Stimulated activated CD8-positive, alpha-beta memory T cell treated with anti-CD3 and anti-CD28 coated beads, Interleukin-7, amount 100 ng/mL, for 4 hours (primary cell): Measurements from ENCODE around the gene UROC1.

Source experiments
- DNase-seq, 2 donors: peaks; one replicate each; pipeline ENCODE4 v3.0.0-alpha.2; 2020; ENCODE audit warnings: low read depth in 2 of 2

Gene UROC1

DNA sequence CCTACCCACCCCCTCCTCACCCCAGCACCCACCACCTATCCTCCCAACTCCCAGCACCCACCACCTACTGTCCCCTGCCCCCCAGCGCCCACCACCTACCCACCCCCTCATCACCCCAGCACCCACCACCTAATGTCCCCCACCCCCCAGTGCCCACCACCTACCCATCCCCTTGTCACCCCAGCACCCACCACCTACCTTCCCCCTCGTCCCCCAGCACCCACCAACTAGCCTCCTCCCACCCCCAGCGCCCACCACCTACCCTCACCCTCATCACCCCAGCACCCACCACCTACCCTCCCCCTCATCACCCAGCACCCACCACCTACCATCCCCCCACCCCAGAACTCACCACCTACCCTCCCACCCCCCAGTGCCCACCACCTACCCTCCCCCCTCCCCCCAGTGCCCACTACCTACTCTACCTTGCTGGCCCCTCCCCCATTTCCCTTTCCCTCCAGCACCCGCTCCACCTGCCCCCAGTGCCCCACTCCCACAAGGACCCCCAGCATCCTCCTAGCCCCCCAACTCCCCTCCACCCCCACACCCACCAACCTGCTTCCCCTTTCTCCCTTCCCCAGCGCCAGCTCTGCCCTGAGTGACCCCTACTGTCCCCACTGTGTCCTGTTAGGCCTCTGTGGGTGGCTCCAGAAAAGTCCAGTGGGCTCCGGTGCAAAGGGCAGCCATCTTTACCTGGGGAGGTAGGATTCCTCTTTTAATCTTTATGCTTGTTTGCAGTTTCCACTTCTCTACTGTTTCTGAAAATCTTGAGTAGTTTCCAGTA is 1.2 kb downstream of the UROC1 start:
- DNase-seq = no peak

GRCh38 chr3:126515066-126515706 is 2.4 kb downstream of the UROC1 start:
- DNase-seq = no peak

- DNase-seq = no peak
These were observed 3.4 kb downstream of the UROC1 start for GRCh38 chr3:126514161-126514560.

DNA sequence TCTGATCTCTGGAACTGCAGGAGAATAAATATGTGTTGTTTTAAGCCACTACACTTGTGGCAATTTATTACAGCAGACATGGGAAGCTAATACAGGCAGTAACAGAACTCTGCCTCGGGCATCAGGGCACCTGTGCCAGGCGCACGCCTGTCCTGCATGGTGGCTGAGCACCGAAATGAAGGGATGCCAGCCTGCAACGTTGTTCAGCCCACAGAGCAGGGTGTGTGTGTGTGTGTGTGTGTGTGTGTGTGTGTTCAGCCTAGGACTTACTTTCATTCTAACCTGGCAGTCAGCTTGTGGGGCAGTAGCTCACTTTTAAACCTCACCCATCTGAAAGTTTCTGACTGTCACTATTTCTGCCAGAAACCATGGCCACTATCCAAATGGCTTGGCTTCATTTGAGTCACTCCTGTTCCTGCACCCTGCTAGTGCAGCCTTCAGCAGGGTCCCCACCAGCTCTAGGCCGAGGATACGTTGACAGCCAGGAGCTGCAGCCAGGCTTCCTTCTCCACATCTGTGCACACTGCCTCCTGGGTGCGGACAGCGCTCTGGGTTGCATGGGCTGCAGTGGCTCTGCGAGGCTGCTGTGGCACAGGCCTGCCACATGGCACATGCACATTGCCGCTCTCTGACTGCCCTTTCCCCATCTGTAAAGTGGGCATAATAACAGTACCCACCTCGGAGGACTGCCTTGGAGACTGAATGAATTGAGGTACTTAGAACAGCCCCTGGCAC is 4.5 kb downstream of the UROC1 start:
- no peak for DNase-seq

DNA sequence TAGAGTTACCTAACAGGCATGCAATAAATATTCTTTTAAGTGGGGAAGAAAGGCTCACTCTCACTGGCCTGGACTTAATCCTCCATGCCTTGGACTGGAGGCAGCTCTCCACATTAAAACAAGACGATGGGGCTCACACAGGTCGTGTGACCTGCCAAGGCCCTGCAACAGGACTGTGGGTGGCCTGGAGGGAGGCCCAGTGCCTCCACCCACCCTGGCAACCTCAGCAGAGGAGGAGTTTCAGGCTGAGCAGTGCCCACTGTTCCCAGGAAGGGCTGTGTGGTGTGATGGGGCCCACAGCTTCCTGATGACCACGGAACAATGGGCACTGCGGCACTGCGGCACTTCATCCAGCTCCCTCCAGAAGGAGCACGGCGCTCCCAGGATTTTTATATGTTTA is 5.5 kb downstream of the UROC1 start:
- no peak for DNase-seq

- no peak for DNase-seq
These were observed 6.3 kb downstream of the UROC1 start for GRCh38 chr3:126511291-126511690.

DNA sequence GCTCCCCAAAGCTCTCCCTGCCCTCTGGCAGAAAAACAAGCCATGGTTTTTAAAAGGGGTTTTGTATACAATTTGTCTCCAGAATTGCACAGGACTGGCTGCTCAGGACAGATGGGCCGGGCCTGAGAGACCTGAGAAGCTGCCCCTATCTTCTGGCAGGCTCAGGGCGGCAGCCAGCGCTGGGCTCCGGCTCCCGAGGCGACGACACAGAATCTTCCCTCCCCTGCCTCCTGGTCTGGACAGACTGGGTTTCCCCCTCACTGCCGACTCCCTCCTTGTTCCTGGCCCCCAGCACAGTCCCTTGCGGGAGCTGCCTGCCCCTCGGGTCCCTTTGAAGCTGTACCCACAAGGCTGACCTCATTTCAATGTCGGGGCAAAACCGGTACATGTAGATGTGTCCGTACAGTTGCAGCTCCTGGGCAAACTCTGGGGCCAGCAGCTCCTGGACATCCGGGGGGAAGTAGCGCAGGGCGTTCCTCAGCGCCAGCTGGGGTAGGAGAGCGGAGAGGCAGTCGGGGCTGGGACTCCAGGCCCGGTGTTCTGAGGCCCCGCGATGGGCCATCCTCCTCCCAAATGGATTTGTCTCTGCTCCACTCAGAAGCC is 7.2 kb downstream of the UROC1 start:
- no peak for DNase-seq

DNA sequence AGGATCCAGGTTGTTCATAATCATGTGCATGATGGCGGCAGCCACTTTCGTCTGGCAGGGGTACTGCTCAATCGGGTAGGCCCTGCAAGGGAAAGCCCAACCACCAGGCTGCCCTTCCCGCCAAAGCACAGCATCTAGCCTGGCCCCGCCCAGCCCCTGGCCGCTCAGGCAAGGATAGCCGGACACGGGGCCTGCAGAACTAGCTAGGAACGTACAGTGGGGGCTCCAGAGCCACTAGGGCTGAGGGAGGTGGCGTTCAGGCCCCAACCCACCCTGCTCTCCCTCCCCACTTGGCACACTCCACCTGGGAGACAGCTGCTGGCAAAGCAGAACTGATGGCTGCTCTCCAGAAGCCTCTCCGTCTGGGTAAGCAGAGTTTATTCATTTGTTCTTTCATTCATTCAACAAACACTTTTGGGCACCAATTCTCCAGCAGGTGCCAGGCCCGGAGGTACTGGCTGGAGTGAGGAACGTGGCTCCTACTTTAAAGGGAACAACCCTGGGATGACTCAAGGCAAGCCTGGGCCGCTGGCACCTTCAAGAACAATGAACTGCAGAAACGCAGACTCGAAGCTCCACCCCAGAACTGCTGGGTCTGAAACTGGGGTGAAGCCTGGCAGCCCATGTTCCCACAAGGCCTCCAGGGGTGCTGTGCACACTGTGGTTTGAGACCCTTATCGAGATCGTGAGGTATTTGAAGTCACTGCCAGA is 7.8 kb downstream of the UROC1 start:
- no peak for DNase-seq

- no peak for DNase-seq
These were observed 9.0 kb downstream of the UROC1 start for GRCh38 chr3:126508564-126508964.

DNA sequence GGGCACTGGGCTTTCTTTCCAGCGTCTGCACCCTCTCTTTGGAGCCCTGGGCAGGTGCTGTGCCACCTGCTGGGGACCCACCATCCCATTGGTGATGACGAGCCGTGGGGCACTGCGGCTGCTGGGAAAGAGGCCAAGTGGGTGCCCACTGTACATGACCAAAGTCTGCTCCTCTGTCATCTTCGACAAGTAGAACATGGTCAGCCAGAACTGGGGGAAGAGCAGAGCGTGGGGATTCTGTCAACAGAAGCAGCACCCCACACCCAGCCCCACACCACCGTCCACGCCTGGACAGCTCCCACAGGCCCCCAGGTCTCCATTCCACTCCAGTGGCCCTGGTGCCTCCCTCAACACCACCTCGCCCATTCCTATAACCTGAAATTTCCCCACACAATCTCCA is 9.7 kb downstream of the UROC1 start:
- no peak for DNase-seq

- no peak for DNase-seq
These were observed 13.9 kb downstream of the UROC1 start for GRCh38 chr3:126503701-126504100.

DNA sequence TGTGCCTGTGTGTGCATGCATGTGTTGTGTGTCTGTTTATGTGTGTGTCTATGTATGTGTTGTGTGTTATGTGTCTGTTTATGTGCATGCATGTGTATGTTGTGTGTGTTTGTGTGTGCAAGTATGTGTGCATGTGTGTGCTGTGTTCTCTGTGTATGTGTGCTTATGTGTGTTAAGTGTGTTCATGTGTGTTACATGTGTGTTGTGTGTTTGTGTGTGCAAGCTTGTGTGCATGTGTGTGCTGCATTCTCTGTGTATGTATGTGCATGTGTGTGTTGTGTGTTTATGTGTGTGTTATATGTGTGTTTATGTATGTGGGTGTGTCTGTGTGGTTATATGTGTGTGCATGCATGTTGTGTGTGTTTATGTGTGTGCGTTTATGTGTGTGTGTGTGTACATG is 14.9 kb downstream of the UROC1 start:
- no peak for DNase-seq

DNA sequence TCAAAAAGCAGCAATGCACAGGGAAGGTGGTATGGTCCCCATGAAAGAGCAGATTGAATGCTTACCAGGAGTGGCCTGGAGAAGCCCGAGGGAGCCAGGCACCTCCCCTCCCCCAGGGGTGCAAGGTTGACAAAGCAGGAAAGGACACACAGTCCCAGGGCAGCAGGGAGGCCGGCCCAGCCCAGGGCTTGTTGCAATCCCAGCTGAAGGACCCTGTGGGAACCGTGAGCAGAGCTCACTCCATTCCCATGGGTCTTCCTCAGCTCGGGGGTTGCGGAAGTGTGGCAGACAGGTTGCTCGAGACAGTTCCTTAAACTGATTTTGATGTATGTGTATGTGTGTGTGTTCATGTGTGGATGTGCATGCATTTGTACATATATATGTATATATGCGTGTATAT is 15.8 kb downstream of the UROC1 start:
- DNase-seq = no peak

DNA sequence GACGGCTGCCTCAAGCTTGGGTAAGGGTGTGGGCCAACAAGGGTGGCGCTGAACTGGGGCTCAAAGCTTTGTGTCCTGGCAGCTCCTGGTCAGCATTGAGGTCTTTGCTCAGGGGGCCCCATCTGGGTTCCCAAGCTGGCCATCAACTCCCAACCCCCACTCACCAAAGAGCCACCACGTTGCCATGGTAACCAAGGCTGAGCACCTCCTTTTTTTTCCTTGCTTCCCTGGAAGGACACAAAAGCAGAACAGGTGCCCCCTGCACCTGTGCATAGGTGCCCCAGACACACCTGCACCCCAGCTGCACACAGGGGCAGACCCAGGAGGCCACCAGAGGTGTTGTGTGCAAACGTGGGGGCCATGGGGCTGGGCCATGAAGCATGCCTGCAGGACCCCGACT is 16.5 kb downstream of the UROC1 start:
- no peak for DNase-seq

DNA sequence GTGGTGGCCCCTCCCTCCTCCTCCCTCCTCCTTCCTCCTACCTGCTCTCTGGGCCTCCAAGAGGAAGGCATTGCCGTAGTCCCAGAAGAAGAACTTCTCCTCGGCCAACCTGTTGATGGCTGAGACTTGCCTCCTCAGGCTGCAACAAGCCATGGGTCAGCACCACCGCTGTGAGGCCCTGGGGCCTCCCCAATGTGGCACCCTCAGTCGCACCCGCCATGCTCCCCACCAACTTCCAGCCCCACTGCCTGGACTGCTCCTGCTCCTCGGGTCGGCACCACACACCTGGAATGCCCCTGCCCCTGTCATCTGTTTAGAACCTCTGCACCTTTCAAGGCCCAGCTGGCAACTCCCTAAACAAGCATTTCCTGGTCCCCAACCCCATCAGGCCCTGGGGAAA is 17.6 kb downstream of the UROC1 start:
- no peak for DNase-seq

GRCh38 chr3:126499401-126499800 is 18.2 kb downstream of the UROC1 start:
- no peak for DNase-seq

DNA sequence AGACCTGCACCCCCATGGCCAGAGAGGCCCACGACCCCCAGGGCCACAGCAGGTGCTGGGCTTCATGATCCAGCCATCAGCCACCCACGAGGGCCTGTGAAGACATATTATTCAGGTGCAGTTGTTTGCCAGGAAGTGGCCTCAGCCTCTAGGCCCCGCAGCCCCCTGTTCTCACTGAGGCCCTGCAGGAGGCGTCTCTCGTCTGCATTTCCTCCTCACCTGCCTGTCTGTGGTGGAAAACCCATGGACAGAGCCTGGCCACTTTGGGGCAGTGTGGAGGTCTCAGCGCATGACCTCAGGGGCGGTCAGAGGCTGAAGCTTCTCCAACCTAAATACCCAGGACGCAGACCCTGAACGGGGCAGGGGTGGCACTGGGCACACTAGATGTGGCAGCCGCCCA is 18.6 kb downstream of the UROC1 start:
- no peak for DNase-seq

GRCh38 chr3:126498461-126498860 is 19.1 kb downstream of the UROC1 start:
- DNase-seq = no peak

- no peak for DNase-seq
These were observed 19.6 kb downstream of the UROC1 start for GRCh38 chr3:126497956-126498355.

DNA sequence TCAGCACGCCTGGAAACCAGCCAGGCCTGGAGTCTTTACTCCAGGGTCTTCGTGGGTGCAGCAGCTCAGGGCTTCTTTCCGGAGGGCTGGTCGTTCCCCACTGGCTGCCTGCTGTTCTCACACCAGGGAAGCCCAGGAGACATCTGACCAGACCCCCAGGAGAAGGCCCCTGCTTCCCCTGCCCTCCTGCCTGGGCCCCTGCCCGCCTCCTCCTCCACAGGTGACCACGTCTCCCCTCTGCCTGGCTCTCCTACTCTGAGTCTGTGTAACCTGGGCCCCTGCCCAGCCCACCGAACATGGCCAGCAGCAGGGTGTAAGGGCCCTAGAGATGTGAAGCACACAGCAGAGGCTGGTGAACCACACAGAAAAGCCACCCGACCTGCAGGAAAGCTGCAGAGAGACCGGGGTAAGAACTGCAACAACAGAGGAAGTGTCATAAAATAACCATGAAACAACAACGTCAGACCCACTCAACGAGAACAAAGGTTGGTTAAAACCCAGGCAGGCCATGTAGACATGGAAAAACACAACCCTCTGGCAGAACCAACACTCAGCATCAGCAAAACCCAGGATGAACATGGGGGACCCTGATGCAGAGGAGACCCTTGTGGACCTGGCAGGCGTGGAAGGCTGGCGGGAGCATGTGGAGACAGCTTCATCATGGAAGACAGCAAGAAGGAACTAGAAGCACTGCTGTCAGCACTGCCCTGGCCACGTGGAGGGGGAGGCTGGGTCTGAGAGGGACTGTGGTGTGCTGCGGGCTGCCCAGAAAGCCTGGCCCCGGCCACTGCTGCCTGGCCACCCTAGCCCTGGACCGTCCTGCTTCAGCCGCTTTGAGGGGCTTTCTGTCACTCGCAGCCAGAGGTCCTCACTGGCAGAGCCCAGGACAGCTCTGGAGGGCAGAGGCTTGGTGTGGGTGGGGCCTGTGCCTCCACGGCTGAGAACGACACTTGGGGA is 20.4 kb downstream of the UROC1 start:
- DNase-seq = no peak

GRCh38 chr3:126495786-126496185 is 21.8 kb downstream of the UROC1 start:
- no peak for DNase-seq
